HFF-Myc (cell line): ENCODE measurements around the gene ABLIM2.

ENCODE experiments used
- DNase-seq: peaks from one replicate; pipeline ENCODE4 v3.0.0-alpha.2; 2011; ENCODE audit warnings: low read depth; ENCODE audit errors: extremely low read depth
- H3K4me3 ChIP-seq: replicated peaks from 2 replicates; pipeline ENCODE4 v1.5.1; 2011; ENCODE audit warnings: low read depth, mild to moderate bottlenecking, control low read depth, low read length
- TF ChIP-seq, protein P1 (sequence below): IDR thresholded peaks from 2 replicates; pipeline ENCODE4 v1.5.1; 2012; ENCODE audit warnings: mild to moderate bottlenecking, low read depth, low read length, control low read depth; ENCODE audit errors: missing control alignments

The ABLIM2 gene

DNA sequence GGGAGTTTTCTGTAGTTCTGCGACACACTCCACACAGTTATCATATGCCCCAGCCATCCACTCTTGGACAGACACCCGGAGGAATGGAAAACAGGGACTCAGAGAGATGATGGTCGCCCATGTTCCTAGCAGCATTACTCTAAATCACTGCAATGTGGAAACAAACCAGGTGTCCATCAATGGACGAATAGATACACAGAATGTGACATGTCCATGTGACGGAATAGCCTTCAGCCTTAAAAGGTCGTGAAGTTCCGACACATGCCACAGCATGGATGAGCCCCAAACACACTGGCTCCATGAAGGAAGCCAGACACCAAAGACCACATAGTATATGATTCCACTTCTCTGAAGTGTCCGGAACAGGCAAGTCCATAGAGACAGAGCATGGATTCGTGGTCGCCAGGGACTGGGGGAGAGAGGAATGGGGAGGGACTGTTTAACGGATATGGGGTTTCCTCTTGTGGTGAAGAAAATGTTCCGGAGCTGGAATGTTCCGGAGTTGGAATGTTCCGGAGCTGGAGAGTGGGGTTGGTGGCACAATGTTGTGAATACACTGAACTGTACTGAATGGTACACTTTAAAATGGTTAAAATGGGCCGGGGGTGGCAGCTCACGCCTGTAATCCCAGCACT, 190.2 kb downstream of the ABLIM2 start:
- DNase-seq: no peak
- no peak overlapping the region for H3K4me3 ChIP-seq
- TF ChIP-seq, protein P1, sequence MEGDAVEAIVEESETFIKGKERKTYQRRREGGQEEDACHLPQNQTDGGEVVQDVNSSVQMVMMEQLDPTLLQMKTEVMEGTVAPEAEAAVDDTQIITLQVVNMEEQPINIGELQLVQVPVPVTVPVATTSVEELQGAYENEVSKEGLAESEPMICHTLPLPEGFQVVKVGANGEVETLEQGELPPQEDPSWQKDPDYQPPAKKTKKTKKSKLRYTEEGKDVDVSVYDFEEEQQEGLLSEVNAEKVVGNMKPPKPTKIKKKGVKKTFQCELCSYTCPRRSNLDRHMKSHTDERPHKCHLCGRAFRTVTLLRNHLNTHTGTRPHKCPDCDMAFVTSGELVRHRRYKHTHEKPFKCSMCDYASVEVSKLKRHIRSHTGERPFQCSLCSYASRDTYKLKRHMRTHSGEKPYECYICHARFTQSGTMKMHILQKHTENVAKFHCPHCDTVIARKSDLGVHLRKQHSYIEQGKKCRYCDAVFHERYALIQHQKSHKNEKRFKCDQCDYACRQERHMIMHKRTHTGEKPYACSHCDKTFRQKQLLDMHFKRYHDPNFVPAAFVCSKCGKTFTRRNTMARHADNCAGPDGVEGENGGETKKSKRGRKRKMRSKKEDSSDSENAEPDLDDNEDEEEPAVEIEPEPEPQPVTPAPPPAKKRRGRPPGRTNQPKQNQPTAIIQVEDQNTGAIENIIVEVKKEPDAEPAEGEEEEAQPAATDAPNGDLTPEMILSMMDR: no peak

- no peak overlapping the region for H3K4me3 ChIP-seq
- DNase-seq: no peak
- TF ChIP-seq, protein P1: no peak
Measured at GRCh38 chr4:7967501-7968261, 190.9 kb downstream of the ABLIM2 start.

- DNase-seq: no peak
- TF ChIP-seq, protein P1: no peak
- no peak overlapping the region for H3K4me3 ChIP-seq
Measured at GRCh38 chr4:7967063-7967440, 191.6 kb downstream of the ABLIM2 start.

DNA sequence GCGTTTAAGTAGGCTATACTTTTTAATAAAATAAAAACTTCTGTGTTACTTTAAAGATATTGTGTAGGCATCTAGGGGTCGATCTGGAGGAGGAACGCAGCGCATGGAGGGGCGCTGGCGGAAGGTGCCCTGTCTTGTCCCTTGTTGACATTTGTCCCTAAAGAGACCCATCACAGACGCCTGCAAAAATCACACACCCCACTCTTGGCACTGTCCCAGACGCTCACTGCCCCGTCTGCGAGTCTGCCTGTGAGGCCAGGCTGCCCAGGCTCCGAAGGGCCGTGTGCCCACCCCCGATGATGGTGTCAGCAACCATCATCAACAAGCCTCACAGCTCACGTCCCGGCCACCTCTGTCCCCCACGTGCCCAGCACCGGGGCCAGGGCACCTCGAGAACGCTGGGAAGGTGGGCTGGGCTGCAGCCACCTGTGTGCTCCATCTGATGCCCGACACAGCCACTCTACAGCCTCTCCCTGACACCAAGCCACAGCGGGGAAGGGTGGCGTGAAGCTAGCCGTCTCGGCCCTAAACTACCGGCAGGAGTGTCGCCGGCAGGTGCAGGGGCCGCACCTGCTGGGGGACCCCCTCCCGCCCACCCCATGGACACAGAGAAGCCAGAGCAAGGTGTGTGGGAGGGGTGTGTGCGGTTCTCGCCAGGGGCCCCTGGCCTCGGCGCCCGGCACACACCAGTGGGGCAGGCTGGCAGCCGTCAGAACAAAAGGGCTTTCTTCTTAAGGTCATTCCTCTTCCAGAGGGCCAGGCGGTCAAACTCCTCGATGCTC, 192.1 kb downstream of the ABLIM2 start:
- DNase-seq: no peak
- H3K4me3 ChIP-seq: no peak overlapping the region
- TF ChIP-seq, protein P1: no peak

- TF ChIP-seq, protein P1: no peak
- DNase-seq: no peak
- no peak overlapping the region for H3K4me3 ChIP-seq
Measured at GRCh38 chr4:7964890-7965662, 193.5 kb downstream of the ABLIM2 start.

DNA sequence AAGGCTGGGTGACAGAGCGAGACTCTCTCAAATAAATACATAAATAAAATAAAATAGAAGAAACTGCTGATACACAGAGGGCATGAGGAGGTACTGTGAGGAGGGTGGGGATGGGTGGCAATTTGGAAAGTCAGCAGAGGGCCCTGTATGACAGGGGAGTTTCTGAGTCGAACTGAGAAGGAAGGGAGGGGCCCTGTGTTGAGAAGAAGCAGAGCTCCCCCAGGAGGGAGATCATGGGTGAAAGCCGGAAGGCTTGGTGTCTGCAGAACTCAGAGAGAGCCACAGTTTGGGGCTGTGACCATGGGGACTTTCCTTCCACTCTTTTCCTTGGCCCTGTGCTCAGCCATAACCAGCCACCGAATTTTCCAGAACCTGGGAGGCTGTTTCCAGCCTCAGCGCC, 194.2 kb downstream of the ABLIM2 start:
- TF ChIP-seq, protein P1: no peak
- no peak for DNase-seq
- no peak overlapping the region for H3K4me3 ChIP-seq
